T47D (cell line): Measurements from ENCODE around the gene PLXDC2.

Experiments
- DNase-seq, 2 experiments: peaks; one replicate each; pipeline versions ENCODE4 v3.0.0 to v3.0.0-alpha.2; 2011 to 2012; ENCODE audit warnings: low read depth in 1 of 2, low spot score in 1 of 2
- JUND ChIP-seq: IDR thresholded peaks from 2 replicates; pipeline ENCODE4 v1.6.1; 2012; ENCODE audit warnings: low read depth
- in situ Hi-C: cut with HindIII; loops from 2 replicates; pipeline ENCODE4 v1.10.0; 2016; ENCODE audit warnings: low sequenced_read_pairs, low pct_unique_long_range_greater_than_20kb

The PLXDC2 gene

DNA sequence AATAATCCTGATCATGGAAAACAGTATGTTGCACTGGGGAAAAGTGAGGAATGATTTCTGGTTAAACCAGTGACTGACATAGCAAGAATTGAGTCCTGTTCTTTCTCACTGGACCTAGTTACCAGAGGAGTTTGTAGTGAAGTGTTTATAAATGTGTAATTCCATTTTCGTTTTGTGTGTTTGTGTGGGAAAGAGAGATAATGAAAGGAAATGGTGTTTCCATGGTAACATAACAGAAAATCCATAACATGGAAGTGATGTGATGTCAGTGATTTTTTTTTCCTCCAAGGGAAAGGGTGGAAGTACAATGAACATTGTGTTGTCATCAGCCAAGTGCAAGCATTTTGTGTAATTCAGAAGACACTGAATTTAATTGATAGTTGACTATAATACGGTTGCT is 283.9 kb downstream of the PLXDC2 start:
- no peak for DNase-seq
- in situ Hi-C loops: no loop called here
- no peak for TF ChIP-seq JUND

DNA sequence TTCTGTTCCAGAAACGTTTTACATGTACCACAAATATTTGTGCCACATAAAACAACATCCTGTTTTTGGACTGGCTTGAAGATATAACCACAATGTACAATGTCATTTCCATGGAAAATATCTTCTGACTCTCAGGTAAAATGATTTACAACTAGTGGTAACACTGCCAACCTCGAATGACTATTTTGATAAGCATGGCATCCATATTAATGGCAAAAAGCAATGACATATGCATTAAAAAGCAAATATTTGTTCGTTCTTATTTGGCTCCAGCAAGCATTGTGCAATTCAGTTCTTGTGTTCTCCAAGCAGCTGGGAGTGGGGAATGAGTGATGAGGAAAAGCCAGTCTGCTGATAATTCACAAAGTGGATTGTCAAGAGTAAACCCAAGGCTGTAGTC is 289.0 kb downstream of the PLXDC2 start:
- in situ Hi-C loops: no loop called here
- TF ChIP-seq JUND: no peak
- peak in 1 of 2 experiments; percentile 4 for DNase-seq

DNA sequence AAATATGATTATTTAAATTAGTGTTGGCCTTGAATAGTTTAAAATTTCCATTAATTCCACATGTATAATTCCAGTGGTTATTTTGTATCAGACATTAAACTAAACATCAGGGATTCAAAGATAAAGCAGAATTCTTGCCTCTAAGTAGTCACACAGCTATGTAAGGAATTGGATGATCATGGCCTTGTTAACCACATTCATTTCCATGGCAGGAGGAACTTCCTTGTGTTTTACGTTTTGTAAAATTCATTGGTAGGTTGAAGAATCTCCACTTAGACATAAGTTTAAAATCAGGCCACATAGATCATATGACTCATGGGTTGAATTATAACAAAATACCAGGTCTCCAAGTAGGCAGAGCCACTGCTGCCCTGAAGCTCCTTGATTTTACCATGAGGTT is 289.7 kb downstream of the PLXDC2 start:
- DNase-seq: no peak
- no peak for TF ChIP-seq JUND
- in situ Hi-C loops: no loop called here

DNA sequence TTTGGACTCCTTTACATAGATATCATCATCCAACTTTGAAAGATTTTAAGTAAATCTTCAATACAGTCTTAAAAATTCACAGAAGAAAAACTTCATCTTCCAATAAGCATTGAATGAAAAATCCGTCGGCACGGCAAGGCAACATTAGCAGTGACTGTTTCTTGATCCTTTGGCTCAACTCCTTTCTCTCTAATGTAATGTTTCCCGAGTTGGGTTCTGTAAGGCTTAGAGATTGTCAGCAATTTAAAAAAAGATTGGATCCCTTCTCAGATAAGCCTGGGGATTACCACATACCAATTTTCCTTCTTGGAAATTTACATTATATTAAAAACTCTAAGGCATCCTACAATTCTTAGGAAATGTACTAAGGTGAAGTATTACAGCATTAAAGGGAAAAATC is 291.8 kb downstream of the PLXDC2 start:
- DNase-seq: no peak
- no peak for TF ChIP-seq JUND
- in situ Hi-C loops: no loop called here

DNA sequence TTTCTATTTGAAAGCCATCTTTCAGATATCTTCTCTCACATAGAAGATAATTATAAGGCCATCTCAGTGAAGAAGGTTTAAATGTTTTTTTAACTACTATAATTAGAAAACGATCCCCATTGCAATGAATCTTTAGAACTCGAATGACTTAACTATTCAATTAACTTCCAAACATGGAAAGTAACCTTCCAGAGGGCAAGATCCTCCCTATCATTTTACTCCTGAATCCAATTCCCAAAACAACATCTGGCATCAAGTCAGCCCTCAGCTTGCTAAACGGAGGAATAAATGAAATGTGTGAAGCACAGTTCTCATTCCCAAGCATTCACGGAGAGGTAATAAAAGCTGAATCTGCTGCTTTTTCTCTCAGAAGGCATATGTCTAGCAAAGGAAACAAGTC is 293.4 kb downstream of the PLXDC2 start:
- in situ Hi-C loops: no loop called here

DNA sequence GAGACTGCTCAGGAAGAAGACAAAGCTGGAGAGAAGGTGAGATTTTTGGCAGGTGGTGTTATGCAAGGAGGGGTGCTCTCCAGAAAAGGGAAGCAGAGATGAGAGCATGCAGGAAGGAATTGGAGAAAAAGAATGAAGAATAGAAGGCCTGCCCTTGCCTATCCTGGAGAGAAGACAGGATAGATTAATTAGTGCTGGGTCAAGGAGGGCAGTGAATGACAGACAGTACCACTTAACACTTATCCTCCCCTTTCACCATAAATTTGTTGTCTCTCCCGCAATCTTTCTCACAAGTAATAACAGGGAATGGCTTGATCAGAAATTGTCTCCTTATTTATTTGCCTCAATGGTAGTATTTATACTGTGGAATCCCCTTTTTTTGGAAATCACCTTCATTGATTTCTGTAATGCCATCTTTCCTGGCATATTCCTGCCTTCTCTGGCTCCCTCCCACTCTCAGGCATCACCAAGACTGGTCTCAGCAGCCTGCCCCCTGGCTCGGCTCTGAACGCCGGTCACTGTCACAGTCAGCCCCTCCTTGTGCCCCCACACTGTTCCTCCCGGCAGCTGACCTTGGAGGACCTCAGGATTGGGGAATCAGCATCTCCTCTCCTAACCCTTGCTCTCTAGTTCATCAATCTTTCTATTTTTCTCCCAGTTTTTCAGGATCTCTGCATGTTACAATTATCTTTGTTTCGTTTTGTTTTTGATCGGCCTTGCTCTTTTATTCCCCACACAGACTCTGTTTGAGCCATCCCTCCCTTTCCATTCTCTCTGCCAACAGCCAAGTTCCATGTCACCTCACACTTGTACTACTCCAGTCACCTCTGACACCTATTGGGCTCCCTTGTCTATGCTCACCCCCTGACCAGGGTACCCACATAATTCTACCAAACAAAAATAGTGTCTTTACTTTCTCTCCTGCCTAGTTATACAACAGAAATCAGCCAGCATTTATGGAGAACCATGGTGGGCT is 294.2 kb downstream of the PLXDC2 start:
- no peak for TF ChIP-seq JUND
- in situ Hi-C loops: no loop called here

More for the DNA sequence above, 293.4 kb downstream of the PLXDC2 start:
- DNase-seq: no peak
- TF ChIP-seq JUND: no peak

DNA sequence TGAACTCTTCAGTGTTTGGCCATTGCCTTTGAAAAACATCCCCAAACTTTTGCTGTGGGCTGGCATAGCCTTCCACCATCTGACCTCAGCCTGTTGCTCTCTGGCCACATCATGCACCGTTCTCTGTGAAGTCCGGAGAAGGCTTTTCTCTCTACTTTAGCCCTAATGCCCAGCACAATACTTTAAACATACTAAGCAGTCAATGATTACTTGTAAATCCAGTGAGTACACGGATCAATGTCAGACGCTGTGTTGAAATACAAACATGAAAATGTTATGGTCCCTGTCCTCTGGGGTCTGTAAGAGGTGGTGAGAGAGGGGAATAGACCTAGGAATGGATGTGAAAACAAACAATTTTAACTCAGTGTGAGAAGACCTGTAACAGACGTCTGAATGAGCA is 297.9 kb downstream of the PLXDC2 start:
- in situ Hi-C loops: no loop called here
- no peak for DNase-seq
- no peak for TF ChIP-seq JUND

More for the DNA sequence above, 294.2 kb downstream of the PLXDC2 start:
- no peak for DNase-seq

DNA sequence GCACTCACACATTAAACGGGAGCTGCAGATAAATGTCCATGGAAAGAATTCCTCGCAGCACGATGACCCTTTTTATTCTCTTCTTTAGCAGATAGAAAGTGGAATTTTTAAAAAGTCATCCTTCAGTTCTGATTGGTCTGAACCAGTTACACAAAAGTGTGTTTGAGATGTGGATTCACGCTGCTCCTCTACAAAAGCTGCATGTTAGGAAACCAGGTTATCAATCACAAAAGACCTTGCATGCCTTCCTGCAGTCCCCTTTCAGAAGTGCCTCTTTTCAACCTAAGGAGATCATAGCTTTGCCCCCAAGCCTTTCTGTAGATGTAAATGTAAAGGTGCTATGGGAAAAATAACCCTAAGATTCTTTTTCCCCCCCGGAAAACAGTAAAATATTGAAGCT is 299.7 kb downstream of the PLXDC2 start:
- no peak for DNase-seq
- in situ Hi-C loops: no loop called here
- no peak for TF ChIP-seq JUND

DNA sequence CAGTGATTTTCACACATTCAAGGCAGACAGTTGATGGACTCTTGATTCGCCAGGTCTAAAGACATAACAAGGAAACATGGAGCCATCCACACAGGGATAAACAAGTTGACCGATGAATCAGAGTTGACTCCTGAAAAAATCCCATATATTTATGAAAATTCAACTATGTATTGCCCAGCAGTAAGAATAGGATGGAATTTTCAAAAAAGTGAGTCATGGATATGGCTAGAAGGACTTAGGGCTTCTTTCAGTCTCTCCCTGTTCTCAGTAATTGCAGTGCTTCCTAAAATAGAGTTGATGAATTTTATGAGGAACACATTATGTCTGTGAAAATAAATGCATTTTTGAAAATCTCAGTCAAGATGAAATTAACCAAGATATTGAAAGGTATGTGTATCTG is 301.2 kb downstream of the PLXDC2 start:
- in situ Hi-C loops: no loop called here
- DNase-seq: no peak
- TF ChIP-seq JUND: no peak

DNA sequence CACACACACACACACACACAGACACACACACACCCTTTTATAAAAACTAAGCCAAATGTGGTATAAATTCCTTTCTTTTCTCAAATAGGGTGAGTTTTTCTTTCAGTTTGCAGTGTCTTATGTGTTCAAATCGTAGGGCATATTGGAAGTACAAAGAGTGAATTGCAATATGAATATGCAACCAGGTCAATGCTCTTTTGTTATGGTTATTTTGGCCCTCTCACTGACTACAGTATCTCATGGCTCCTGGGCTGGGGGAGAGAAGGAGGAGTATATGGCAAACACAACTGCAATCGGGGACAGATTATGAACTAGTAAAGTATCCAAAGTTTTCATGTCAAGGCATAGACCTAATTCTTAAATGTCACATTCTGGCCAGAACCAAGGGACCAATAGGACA is 301.9 kb downstream of the PLXDC2 start:
- no peak for TF ChIP-seq JUND
- no peak for DNase-seq
- in situ Hi-C loops: no loop called here

DNA sequence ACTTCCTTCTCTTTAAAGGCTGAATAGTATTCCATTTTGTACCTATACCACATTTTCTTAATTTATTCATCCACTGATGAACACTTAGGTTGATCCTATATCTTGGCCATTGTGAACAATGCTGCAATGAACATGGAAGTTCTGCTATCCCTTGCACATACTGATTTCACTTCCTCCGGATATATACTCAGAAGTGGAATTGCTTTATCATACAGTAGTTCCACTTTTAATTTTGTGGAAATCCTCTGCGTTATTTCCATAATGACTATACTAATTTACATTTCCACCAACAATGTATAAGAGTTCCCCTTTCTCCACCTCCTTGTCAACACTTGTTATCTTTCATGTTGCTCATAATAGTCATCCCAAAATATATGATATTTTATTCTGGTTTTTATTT is 312.6 kb downstream of the PLXDC2 start:
- in situ Hi-C loops: no loop called here
- no peak for DNase-seq
- TF ChIP-seq JUND: no peak

DNA sequence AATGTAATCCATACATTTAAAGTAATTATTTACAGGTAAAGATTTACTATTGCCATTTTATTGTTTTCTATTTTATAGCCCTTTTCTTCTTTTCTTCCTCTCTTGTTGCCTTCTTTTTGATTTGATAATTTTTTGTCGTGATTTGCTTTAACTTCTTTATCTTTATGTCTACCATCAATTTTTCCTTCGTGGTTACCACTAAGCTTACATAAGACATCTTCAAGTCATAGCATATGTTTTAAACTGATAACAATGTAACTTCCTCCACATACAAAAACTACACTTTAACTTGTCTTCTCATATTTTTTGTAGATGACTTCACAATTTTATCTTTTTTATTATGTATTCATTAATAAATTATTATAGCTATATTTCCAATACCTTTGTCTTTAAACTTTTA is 316.6 kb downstream of the PLXDC2 start:
- DNase-seq: no peak
- no peak for TF ChIP-seq JUND
- in situ Hi-C loops: no loop called here

DNA sequence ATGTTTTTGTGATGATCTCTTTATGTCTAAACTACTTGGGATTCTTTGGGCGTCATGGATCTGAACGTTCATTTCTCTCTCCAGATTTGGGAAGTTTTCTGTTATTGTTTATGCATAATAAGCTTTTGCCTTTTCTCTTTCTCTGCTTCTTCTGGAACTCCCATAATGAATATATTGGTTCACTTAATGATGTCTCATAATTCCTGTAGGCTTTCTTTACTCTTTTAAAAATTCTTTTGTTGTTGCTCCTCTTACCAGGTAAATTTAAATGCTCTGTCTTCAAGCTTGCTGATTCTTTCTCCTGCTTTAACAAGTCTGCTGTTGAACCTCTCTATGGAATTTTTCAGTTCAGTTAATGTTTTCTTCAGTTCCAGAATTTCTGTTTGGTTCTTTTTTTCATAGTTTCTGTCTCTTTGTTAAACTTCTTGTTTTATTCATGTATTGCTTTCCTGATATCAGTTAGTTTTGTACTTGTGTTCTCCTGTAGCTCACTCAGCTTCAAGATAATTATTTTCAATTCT is 317.5 kb downstream of the PLXDC2 start:
- in situ Hi-C loops: no loop called here
- TF ChIP-seq JUND: no peak
- DNase-seq: no peak
